DMS53 treated with DMSO at 0.1 percent for 48 hours (cell line): ENCODE data around the gene AGAP1.

Experiments
- DNase-seq: peaks from one replicate; lab custom pipeline; 2025; ENCODE audit not compliant: unreplicated experiment; lab: John Stamatoyannopoulos, UW

The AGAP1 gene

GRCh38 chr2:235546436-235546835, 52.6 kb downstream of the AGAP1 start:
- DNase-seq = no peak

GRCh38 chr2:235549735-235550377, 56.0 kb downstream of the AGAP1 start:
- DNase-seq = no peak

GRCh38 chr2:235550378-235550760, 56.5 kb downstream of the AGAP1 start:
- DNase-seq = no peak

GRCh38 chr2:235550946-235551345, 57.1 kb downstream of the AGAP1 start:
- DNase-seq = no peak

GRCh38 chr2:235551965-235552364, 58.1 kb downstream of the AGAP1 start:
- DNase-seq = peak; percentile 27

GRCh38 chr2:235552671-235553070, 58.8 kb downstream of the AGAP1 start:
- DNase-seq = no peak

- DNase-seq = no peak
These were observed 59.4 kb downstream of the AGAP1 start for GRCh38 chr2:235553291-235553690.

GRCh38 chr2:235553696-235554100, 59.9 kb downstream of the AGAP1 start:
- no peak for DNase-seq

- DNase-seq = no peak
These were observed 60.5 kb downstream of the AGAP1 start for GRCh38 chr2:235554385-235554784.

GRCh38 chr2:235554936-235555335, 61.1 kb downstream of the AGAP1 start:
- DNase-seq = no peak

GRCh38 chr2:235555371-235555770, 61.5 kb downstream of the AGAP1 start:
- DNase-seq = no peak

- no peak for DNase-seq
These were observed 62.2 kb downstream of the AGAP1 start for GRCh38 chr2:235556086-235556485.

GRCh38 chr2:235556901-235557300, 63.1 kb downstream of the AGAP1 start:
- no peak for DNase-seq

GRCh38 chr2:235557903-235558302, 64.1 kb downstream of the AGAP1 start:
- no peak for DNase-seq

- no peak for DNase-seq
These were observed 64.7 kb downstream of the AGAP1 start for GRCh38 chr2:235558572-235558971.

GRCh38 chr2:235560345-235560744, 66.5 kb downstream of the AGAP1 start:
- DNase-seq = no peak

- no peak for DNase-seq
These were observed 67.6 kb downstream of the AGAP1 start for GRCh38 chr2:235561450-235561849.

GRCh38 chr2:235562065-235562747, 68.4 kb downstream of the AGAP1 start:
- no peak for DNase-seq

GRCh38 chr2:235563056-235563910, 69.4 kb downstream of the AGAP1 start:
- no peak for DNase-seq

GRCh38 chr2:235564066-235564465, 70.2 kb downstream of the AGAP1 start:
- DNase-seq = no peak

- no peak for DNase-seq
These were observed 71.2 kb downstream of the AGAP1 start for GRCh38 chr2:235564884-235565530.
